ENCODE data around the gene NREP.

Gene NREP

GRCh38 chr5:111782216-111782615 lies 25.2 kb upstream of the NREP start:
- no peak overlapping the region for H3K9ac ChIP-seq (ENCODE audit: low read depth, low read length)
- 100% methylated on average over 1 of the region's 2 CpGs for WGBS
- H3K27ac ChIP-seq (ENCODE audit: low read depth, low read length): no peak overlapping the region
- no peak overlapping the region for H3K4me3 ChIP-seq (ENCODE audit: low read length)
- no peaks in the 10 kb centered on the region for H3K9me3 ChIP-seq (ENCODE audit: insufficient read depth, low read depth, low read length)
- no peaks in the 10 kb centered on the region; the same call in 1 of the 2 replicates for H3K4me1 ChIP-seq (ENCODE audit: insufficient read depth, low read length)
- no peaks in the 10 kb centered on the region for H3K36me3 ChIP-seq (ENCODE audit: insufficient read depth, low read length)
- no peaks in the 10 kb centered on the region for H3K27me3 ChIP-seq (ENCODE audit: insufficient read depth, low read length)

DNA sequence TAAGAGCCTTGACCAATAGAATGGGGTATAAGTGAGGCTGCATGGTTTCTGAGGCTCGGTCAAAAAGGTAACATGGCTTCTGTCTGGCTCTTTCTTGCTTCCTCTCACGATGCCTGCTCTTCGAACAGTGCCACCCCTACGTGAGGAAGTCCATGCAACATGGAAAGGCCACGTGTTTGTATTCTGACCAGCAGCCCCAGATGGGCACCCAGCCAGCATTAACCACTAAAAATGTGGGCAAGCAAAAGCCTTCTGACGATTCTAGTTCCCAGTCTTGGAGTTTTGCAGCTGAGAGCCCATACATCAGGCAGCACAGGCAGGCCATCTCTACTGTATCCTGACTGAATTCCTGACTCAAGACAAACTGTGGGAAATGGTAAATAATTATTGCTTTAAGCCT lies 24.2 kb upstream of the NREP start:
- Histone ChIP-seq H3K27ac (ENCODE audit: low read depth, low read length) (no peak overlapping the region), H3K4me3 (ENCODE audit: low read length) (no peak overlapping the region), H3K4me1 (ENCODE audit: insufficient read depth, low read length) (no peaks in the 10 kb centered on the region; the same call in 1 of the 2 replicates), H3K9ac (ENCODE audit: low read depth, low read length) (no peak overlapping the region), H3K36me3 (ENCODE audit: insufficient read depth, low read length) (no peaks in the 10 kb centered on the region), H3K27me3 (ENCODE audit: insufficient read depth, low read length) (no peaks in the 10 kb centered on the region), H3K9me3 (ENCODE audit: insufficient read depth, low read depth, low read length) (no peaks in the 10 kb centered on the region)
- WGBS: 92% methylated on average over 6 of the region's 6 CpGs

DNA sequence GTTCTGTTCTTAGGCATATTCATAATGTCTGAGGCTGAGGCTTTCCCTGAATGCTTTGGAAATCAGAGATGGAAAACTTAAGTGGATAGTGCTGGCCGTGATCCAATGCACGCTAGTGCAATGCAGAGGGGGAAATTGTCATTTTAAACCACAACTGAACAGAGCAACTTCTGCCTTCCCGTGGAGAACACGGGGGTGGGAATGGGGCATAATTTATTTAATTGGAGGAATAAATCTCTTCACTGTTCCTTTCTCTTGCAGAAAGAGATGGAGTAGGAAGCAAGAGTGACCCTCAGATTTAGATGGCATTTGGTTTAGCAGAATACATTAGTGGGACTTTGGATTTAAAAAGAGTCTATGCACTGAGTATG lies 22.9 kb upstream of the NREP start:
- whole genome bisulfite sequencing: 76% methylated on average over 4 of the region's 4 CpGs
- Histone ChIP-seq H3K4me1 (ENCODE audit: insufficient read depth, low read length) (peaks cover 3% of the 10 kb centered on the region), H3K27me3 (ENCODE audit: insufficient read depth, low read length) (no peaks in the 10 kb centered on the region), H3K9ac (ENCODE audit: low read depth, low read length) (no peak overlapping the region), H3K4me3 (ENCODE audit: low read length) (no peak overlapping the region), H3K36me3 (ENCODE audit: insufficient read depth, low read length) (no peaks in the 10 kb centered on the region), H3K9me3 (ENCODE audit: insufficient read depth, low read depth, low read length) (no peaks in the 10 kb centered on the region), H3K27ac (ENCODE audit: low read depth, low read length) (no peak overlapping the region)

- WGBS: 94% methylated on average over 3 of the region's 3 CpGs
- Histone ChIP-seq H3K9me3 (ENCODE audit: insufficient read depth, low read depth, low read length) (no peaks in the 10 kb centered on the region), H3K27ac (ENCODE audit: low read depth, low read length) (no peak overlapping the region), H3K4me1 (ENCODE audit: insufficient read depth, low read length) (peaks cover 8% of the 10 kb centered on the region), H3K4me3 (ENCODE audit: low read length) (no peak overlapping the region), H3K9ac (ENCODE audit: low read depth, low read length) (no peak overlapping the region), H3K27me3 (ENCODE audit: insufficient read depth, low read length) (no peaks in the 10 kb centered on the region), H3K36me3 (ENCODE audit: insufficient read depth, low read length) (no peaks in the 10 kb centered on the region)
Measured at GRCh38 chr5:111779260-111779921, 22.4 kb upstream of the NREP start.

GRCh38 chr5:111776913-111777781 lies 20.2 kb upstream of the NREP start:
- Histone ChIP-seq H3K36me3 (ENCODE audit: insufficient read depth, low read length) (no peaks in the 10 kb centered on the region), H3K27me3 (ENCODE audit: insufficient read depth, low read length) (no peaks in the 10 kb centered on the region), H3K4me1 (ENCODE audit: insufficient read depth, low read length) (peaks cover 18% of the 10 kb centered on the region), H3K9me3 (ENCODE audit: insufficient read depth, low read depth, low read length) (no peaks in the 10 kb centered on the region), H3K9ac (ENCODE audit: low read depth, low read length) (no peak overlapping the region), H3K4me3 (ENCODE audit: low read length) (no peak overlapping the region), H3K27ac (ENCODE audit: low read depth, low read length) (no peak overlapping the region)
- WGBS: 82% methylated on average over 6 of the region's 6 CpGs

- H3K27ac ChIP-seq (ENCODE audit: low read depth, low read length): no peak overlapping the region
- H3K4me3 ChIP-seq (ENCODE audit: low read length): no peak overlapping the region
- WGBS: no CpG with 5 or more reads among the region's 2 CpGs
- no peak overlapping the region for H3K9ac ChIP-seq (ENCODE audit: low read depth, low read length)
- no peaks in the 10 kb centered on the region for H3K27me3 ChIP-seq (ENCODE audit: insufficient read depth, low read length)
- no peaks in the 10 kb centered on the region for H3K36me3 ChIP-seq (ENCODE audit: insufficient read depth, low read length)
- no peaks in the 10 kb centered on the region for H3K9me3 ChIP-seq (ENCODE audit: insufficient read depth, low read depth, low read length)
- H3K4me1 ChIP-seq (ENCODE audit: insufficient read depth, low read length): peaks cover 23% of the 10 kb centered on the region
Measured at GRCh38 chr5:111775224-111775623, 18.2 kb upstream of the NREP start.

DNA sequence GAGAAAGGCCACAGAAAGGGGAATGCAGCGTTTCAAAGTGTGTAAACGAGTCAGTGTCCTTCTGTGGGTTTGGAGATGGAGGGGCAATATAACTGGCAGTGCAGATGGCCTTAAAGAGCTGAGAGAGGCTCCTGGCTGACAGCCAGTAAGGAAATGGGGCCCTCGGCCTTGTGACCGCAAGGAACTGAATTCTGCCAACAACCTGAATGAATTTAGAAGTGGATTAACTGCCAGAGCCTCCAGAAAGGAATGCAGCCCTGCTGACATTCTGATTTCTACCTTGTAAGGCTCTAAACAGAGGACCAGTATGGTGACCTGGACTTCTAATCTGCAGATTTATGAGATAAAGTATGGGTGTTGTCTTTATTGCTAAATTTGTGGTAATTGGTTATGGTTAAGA lies 17.5 kb upstream of the NREP start:
- Histone ChIP-seq H3K9me3 (ENCODE audit: insufficient read depth, low read depth, low read length) (no peaks in the 10 kb centered on the region), H3K4me1 (ENCODE audit: insufficient read depth, low read length) (peaks cover 23% of the 10 kb centered on the region), H3K36me3 (ENCODE audit: insufficient read depth, low read length) (no peaks in the 10 kb centered on the region), H3K4me3 (ENCODE audit: low read length) (no peak overlapping the region), H3K27ac (ENCODE audit: low read depth, low read length) (no peak overlapping the region; the same call in 1 of the 2 replicates), H3K9ac (ENCODE audit: low read depth, low read length) (0 out of 2 replicates have a peak overlapping the region, but pooled peaks have one; percentile 9), H3K27me3 (ENCODE audit: insufficient read depth, low read length) (no peaks in the 10 kb centered on the region)
- WGBS: 53% methylated on average over 4 of the region's 4 CpGs

GRCh38 chr5:111772456-111773122 lies 15.6 kb upstream of the NREP start:
- 70% methylated on average over 5 of the region's 6 CpGs for WGBS
- Histone ChIP-seq H3K9me3 (ENCODE audit: insufficient read depth, low read depth, low read length) (no peaks in the 10 kb centered on the region), H3K36me3 (ENCODE audit: insufficient read depth, low read length) (no peaks in the 10 kb centered on the region), H3K27me3 (ENCODE audit: insufficient read depth, low read length) (no peaks in the 10 kb centered on the region), H3K4me3 (ENCODE audit: low read length) (no peak overlapping the region), H3K27ac (ENCODE audit: low read depth, low read length) (no peak overlapping the region), H3K9ac (ENCODE audit: low read depth, low read length) (no peak overlapping the region), H3K4me1 (ENCODE audit: insufficient read depth, low read length) (peaks cover 23% of the 10 kb centered on the region)

DNA sequence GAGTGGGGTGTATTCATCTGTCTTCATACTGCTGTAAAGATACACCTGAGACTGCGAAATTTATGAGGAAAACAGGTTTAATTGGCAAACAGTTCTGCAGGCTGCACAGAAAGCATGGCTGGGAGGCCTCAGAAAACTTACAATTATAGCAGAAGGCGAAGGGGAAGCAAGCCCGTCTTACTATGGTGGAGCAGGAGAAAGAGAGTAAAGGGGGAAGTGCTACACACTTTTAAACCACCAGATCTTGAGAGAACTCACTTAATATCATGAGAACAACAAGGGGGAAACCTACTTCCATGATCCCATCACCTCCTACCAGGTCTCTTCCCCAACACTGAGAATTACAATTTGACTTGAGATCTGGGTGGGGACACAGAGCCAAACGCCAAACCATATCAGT lies 12.5 kb upstream of the NREP start:
- H3K27ac ChIP-seq (ENCODE audit: low read depth, low read length): no peak overlapping the region

DNA sequence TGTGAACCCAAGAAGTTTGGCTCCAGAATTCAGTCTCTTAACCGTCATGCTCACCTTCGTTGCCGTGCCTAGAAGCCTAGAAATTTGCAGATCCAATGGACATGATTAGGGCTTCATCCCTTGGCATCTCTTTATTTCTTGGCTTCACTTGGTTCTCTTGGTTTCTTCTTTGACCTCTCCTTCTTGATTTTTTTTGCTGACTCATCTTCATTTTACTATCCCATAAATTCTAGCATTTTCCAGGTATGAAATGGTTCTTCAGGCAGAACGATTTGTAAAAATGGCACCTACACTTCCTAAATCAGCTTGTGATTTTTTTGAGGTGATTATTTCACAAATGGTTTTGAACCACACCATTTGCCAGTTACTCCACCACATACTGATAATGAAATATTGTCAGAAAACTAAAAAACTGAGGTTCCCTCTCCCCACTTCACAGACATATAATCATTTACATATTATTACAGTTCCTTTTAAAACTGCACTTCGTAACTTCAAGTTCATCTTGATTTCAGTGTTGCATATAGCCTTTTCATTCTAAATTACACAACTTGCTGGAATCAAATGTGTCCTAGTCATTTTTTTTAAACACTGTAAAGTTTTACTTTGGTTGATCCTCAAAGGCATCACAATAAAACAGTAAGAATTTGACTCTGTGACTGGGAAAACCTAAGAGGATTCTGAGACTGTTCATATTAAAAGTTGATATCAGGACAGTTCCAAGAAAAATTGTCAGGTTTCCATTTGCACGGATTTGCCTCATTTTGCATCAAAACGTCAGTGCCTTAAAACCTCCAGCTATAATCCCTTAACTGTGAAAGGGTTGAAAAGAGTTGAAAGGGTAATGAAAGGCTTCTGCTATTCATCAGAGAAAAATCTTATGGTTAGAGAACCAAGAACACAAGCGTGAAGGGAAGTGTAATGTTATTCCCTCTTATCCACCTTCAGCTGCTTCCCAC lies 8.9 kb upstream of the NREP start:
- no peaks in the 10 kb centered on the region for H3K36me3 ChIP-seq (ENCODE audit: insufficient read depth, low read length)
- no peak overlapping the region for H3K9ac ChIP-seq (ENCODE audit: low read depth, low read length)
- H3K4me3 ChIP-seq (ENCODE audit: low read length): no peak overlapping the region
- 0 out of 2 replicates have a peak, but pooled peaks cover 3% of the 10 kb centered on the region for H3K4me1 ChIP-seq (ENCODE audit: insufficient read depth, low read length)
- 93% methylated on average over 7 of the region's 8 CpGs for whole genome bisulfite sequencing
- no peaks in the 10 kb centered on the region for H3K27me3 ChIP-seq (ENCODE audit: insufficient read depth, low read length)
- no peak overlapping the region for H3K27ac ChIP-seq (ENCODE audit: low read depth, low read length)
- no peaks in the 10 kb centered on the region for H3K9me3 ChIP-seq (ENCODE audit: insufficient read depth, low read depth, low read length)

More for the DNA sequence above, 12.5 kb upstream of the NREP start:
- peaks cover 17% of the 10 kb centered on the region for H3K4me1 ChIP-seq (ENCODE audit: insufficient read depth, low read length)
- no peaks in the 10 kb centered on the region for H3K36me3 ChIP-seq (ENCODE audit: insufficient read depth, low read length)
- H3K4me3 ChIP-seq (ENCODE audit: low read length): no peak overlapping the region
- H3K9ac ChIP-seq (ENCODE audit: low read depth, low read length): no peak overlapping the region
- 93% methylated on average over 2 of the region's 4 CpGs for WGBS
- no peaks in the 10 kb centered on the region for H3K9me3 ChIP-seq (ENCODE audit: insufficient read depth, low read depth, low read length)
- H3K27me3 ChIP-seq (ENCODE audit: insufficient read depth, low read length): no peaks in the 10 kb centered on the region

Data from HUES64 (cell line).